ENCODE data around the gene PEX16. TPM values are rescaled to one million over a fixed set of nuclear protein-coding genes. Genes with fewer than 3 reads are reported as not detected.

The PEX16 gene
- total and polyA plus RNA-seq, 11 donors: 10.4 to 22.8 (median 16.3) TPM

DNA sequence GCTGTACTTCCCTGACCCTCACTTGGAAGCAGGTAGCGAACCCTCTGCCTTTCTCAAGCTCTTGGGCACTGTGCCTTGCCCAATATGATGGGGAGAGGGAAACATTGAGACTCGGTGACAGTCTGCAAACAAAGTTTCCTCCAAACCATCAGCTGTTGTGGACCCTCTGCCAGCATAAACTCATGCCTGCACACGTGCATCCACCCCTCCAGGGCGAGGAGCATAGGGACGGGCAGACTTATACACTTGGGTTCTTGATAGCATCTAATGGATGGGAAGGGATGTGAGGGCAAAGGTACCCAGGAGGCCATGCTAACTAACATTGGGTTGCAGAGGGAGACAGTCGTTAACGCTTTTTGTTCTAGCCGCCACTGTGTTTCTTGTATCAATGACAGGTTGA, 40.5 kb downstream of the PEX16 start:
- ATAC-seq: no peak
- H3K4me3 ChIP-seq: no peak overlapping the region
- no peaks in the 10 kb centered on the region for H3K9me3 ChIP-seq
- H3K27ac ChIP-seq: no peak overlapping the region
- H3K36me3 ChIP-seq: peaks cover 5 to 100% (median 85%) of the 10 kb centered on the region in 9 donors
- no peak for DNase-seq
- WGBS, 4 donors: 87 to 92% (median 89%) methylated on average over 7 to 8 of the region's 8 CpGs
- peaks cover 0 to 28% (median 2%) of the 10 kb centered on the region in 12 donors for H3K4me1 ChIP-seq
- no peaks in the 10 kb centered on the region for H3K27me3 ChIP-seq
- no peak for TF ChIP-seq CTCF (IDR thresholded peaks at IDR 0.05)
- no peak for TF ChIP-seq POLR2A (IDR thresholded peaks at IDR 0.05)
- intact Hi-C loops (cut with DNase I): loop anchor here in 2 of 10 donors (10.0 kb wide), 1 partner anchor 128 kb away; no protein-coding TSS in a partner anchor

DNA sequence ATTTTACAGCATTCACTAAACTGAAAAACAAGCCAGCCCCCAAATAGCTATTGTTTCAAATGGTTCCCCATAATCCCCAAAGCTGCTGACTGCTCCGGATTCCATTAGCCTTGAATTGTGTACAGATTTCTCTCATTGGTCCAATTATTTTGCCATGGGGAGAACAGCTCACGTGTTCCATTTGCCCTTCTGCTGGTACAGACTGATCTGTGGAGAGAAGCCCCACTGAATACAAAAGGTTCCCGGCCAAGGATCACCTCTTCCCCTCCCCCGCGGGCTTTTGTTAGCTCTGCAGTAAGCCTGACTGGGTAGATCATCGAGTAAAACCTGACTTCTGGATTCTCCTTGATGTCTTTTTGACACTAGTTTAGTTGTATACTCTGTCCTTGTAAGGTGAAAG, 41.3 kb downstream of the PEX16 start:
- H3K36me3 ChIP-seq: peaks cover 5 to 100% (median 87%) of the 10 kb centered on the region in 9 donors
- WGBS, 4 donors: 46 to 67% (median 62%) methylated on average over 6 of the region's 6 CpGs
- ATAC-seq: peak; percentile 47 to 67 (median 58)

GRCh38 chr11:45872651-45873356, 44.9 kb downstream of the PEX16 start:
- Histone ChIP-seq H3K9me3 (no peaks in the 10 kb centered on the region), H3K27ac (no peak overlapping the region), H3K27me3 (no peaks in the 10 kb centered on the region), H3K4me1 (peaks cover 0 to 14% (median 0%) of the 10 kb centered on the region in 12 donors), H3K36me3 (peaks cover 5 to 100% (median 96%) of the 10 kb centered on the region in 9 donors), H3K4me3 (no peak overlapping the region)
- TF ChIP-seq CTCF (IDR thresholded peaks at IDR 0.05) (peak; percentile 44 to 70 (median 60)), POLR2A (IDR thresholded peaks at IDR 0.05) (no peak)
- intact Hi-C loops (cut with DNase I): loop anchor here in 2 of 10 donors (10.0 kb wide), 1 partner anchor 132 kb away; no protein-coding TSS in a partner anchor
- WGBS, 4 donors: 58 to 68% (median 63%) methylated on average over 9 of the region's 9 CpGs
- ATAC-seq: peak in 3 of 4 donors; percentile 71 to 74 (median 72)
- DNase-seq: peak in 2 of 5 donors; percentile 51 to 57

More for the DNA sequence above, 41.3 kb downstream of the PEX16 start:
- Histone ChIP-seq H3K27ac (peak overlapping the region in 1 of 12 donors; percentile 71), H3K27me3 (no peaks in the 10 kb centered on the region), H3K4me3 (no peak overlapping the region), H3K9me3 (no peaks in the 10 kb centered on the region), H3K4me1 (peaks cover 0 to 25% (median 2%) of the 10 kb centered on the region in 12 donors)
- no peak for TF ChIP-seq POLR2A (IDR thresholded peaks at IDR 0.05)
- TF ChIP-seq CTCF (IDR thresholded peaks at IDR 0.05): no peak
- DNase-seq: no peak
- intact Hi-C loops (cut with DNase I): loop anchor here in 2 of 10 donors (10.0 kb wide), 1 partner anchor 128 kb away; no protein-coding TSS in a partner anchor

- no peak for TF ChIP-seq POLR2A (IDR thresholded peaks at IDR 0.05)
- no peak for TF ChIP-seq CTCF (IDR thresholded peaks at IDR 0.05)
- no peaks in the 10 kb centered on the region for H3K27me3 ChIP-seq
- DNase-seq (no peak), ATAC-seq (no peak)
- no peaks in the 10 kb centered on the region for H3K9me3 ChIP-seq
- peaks cover 4 to 100% (median 96%) of the 10 kb centered on the region in 9 donors for H3K36me3 ChIP-seq
- intact Hi-C loops (cut with DNase I): loop anchor here in 2 of 10 donors (10.0 kb wide), 1 partner anchor 133 kb away; no protein-coding TSS in a partner anchor
- 70 to 86% (median 83%) methylated on average over 2 of the region's 2 CpGs for WGBS, 4 donors
- no peak overlapping the region for H3K27ac ChIP-seq
- peaks cover 0 to 11% (median 0%) of the 10 kb centered on the region in 12 donors for H3K4me1 ChIP-seq
- H3K4me3 ChIP-seq: no peak overlapping the region
Measured at GRCh38 chr11:45871638-45872037, 46.0 kb downstream of the PEX16 start.

Measured in heart left ventricle (tissue), 16 donors.